H9 (cell line): ENCODE results near the gene DCLRE1B. TPM values are rescaled to one million over a fixed set of nuclear protein-coding genes. Genes with fewer than 3 reads are reported as not detected.

Source experiments
- DNase-seq: peaks from one replicate; pipeline ENCODE4 v3.0.0-alpha.2; 2017
- H2AFZ ChIP-seq: one replicate; pipeline ENCODE4 v1.6.1; 2013; ENCODE audit warnings: mild to moderate bottlenecking, low read length, control low read depth, moderate library complexity
- H2AK5ac ChIP-seq: 2 replicates; pipeline ENCODE4 v1.6.1; 2013; ENCODE audit warnings: low read length, control low read depth, mixed read lengths; ENCODE audit not compliant: insufficient read length
- H2BK120ac ChIP-seq: one replicate; pipeline ENCODE4 v1.6.1; 2013; ENCODE audit warnings: low read depth, mild to moderate bottlenecking, low read length, control low read depth, inconsistent platforms; ENCODE audit not compliant: poor library complexity, severe bottlenecking
- H2BK12ac ChIP-seq: 2 replicates; pipeline ENCODE4 v1.6.1; 2013; ENCODE audit warnings: low read length, control low read depth, mixed read lengths, low read depth; ENCODE audit not compliant: insufficient read length
- H2BK15ac ChIP-seq: 2 replicates; pipeline ENCODE4 v1.6.1; 2013; ENCODE audit warnings: low read depth, low read length, control low read depth
- H2BK20ac ChIP-seq: one replicate; pipeline ENCODE4 v1.6.1; 2013; ENCODE audit warnings: low read depth, mild to moderate bottlenecking, low read length, control low read depth, inconsistent platforms; ENCODE audit not compliant: poor library complexity, severe bottlenecking
- H2BK5ac ChIP-seq: 2 replicates; pipeline ENCODE4 v1.6.1; 2013; ENCODE audit warnings: low read length, control low read depth, mixed read lengths; ENCODE audit not compliant: insufficient read length
- H3K14ac ChIP-seq: 2 replicates; pipeline ENCODE4 v1.6.1; 2013; ENCODE audit warnings: low read length, control low read depth; ENCODE audit not compliant: insufficient read depth
- H3K18ac ChIP-seq: 2 replicates; pipeline ENCODE4 v1.6.1; 2013; ENCODE audit warnings: low read depth, mild to moderate bottlenecking, mixed read lengths, low read length, control low read depth; ENCODE audit not compliant: insufficient read length
- H3K23ac ChIP-seq: 2 replicates; pipeline ENCODE4 v1.6.1; 2013; ENCODE audit warnings: low read length, control low read depth, mixed read lengths, low read depth; ENCODE audit not compliant: insufficient read length
- H3K23me2 ChIP-seq: 2 replicates; pipeline ENCODE4 v1.6.1; 2013; ENCODE audit warnings: low read depth, mild to moderate bottlenecking, mixed read lengths, low read length, control low read depth; ENCODE audit not compliant: insufficient read length, poor library complexity, severe bottlenecking
- H3K27ac ChIP-seq: 2 replicates; pipeline ENCODE4 v1.5.1; 2013; ENCODE audit warnings: low read length, control low read depth, mixed read lengths, low read depth; ENCODE audit not compliant: insufficient read length
- H3K27me3 ChIP-seq: 2 replicates; pipeline ENCODE4 v1.6.1; 2013; ENCODE audit warnings: low read length, control low read depth, inconsistent platforms; ENCODE audit not compliant: insufficient read depth
- H3K4ac ChIP-seq: 2 replicates; pipeline ENCODE4 v1.6.1; 2013; ENCODE audit warnings: low read depth, mild to moderate bottlenecking, control low read depth, inconsistent platforms, low read length, moderate library complexity
- H3K4me1 ChIP-seq: 2 replicates; pipeline ENCODE4 v1.6.1; 2013; ENCODE audit warnings: low read length, control low read depth, inconsistent platforms; ENCODE audit not compliant: insufficient read depth
- H3K4me2 ChIP-seq: 2 replicates; pipeline ENCODE4 v1.6.1; 2013; ENCODE audit warnings: low read length, control low read depth, mixed read lengths; ENCODE audit not compliant: insufficient read length, insufficient read depth
- H3K56ac ChIP-seq: 2 replicates; pipeline ENCODE4 v1.6.1; 2013; ENCODE audit warnings: low read depth, mild to moderate bottlenecking, mixed read lengths, low read length, control low read depth; ENCODE audit not compliant: insufficient read length
- H3K79me1 ChIP-seq: 2 replicates; pipeline ENCODE4 v1.6.1; 2013; ENCODE audit warnings: low read depth, mild to moderate bottlenecking, moderate library complexity, low read length, control low read depth, inconsistent platforms; ENCODE audit not compliant: insufficient read depth, poor library complexity, severe bottlenecking
- H3K79me2 ChIP-seq: 2 replicates; pipeline ENCODE4 v1.6.1; 2013; ENCODE audit warnings: low read length, control low read depth, inconsistent platforms; ENCODE audit not compliant: insufficient read depth
- H3K9ac ChIP-seq: 2 replicates; pipeline ENCODE4 v1.6.1; 2013; ENCODE audit warnings: low read length, control low read depth, mixed read lengths; ENCODE audit not compliant: insufficient read length; ENCODE audit errors: extremely low read depth
- H3K9me3 ChIP-seq: one replicate; pipeline ENCODE4 v1.6.1; 2013; ENCODE audit warnings: low read depth, low read length, inconsistent platforms; ENCODE audit not compliant: control insufficient read depth
- H3T11ph ChIP-seq: one replicate; pipeline ENCODE4 v1.6.1; 2013; ENCODE audit warnings: mild to moderate bottlenecking, low read length, control low read depth, inconsistent platforms
- H4K20me1 ChIP-seq: one replicate; pipeline ENCODE4 v1.6.1; 2013; ENCODE audit not compliant: control insufficient read depth, insufficient read length, insufficient read depth
- H4K5ac ChIP-seq: 2 replicates; pipeline ENCODE4 v1.6.1; 2013; ENCODE audit warnings: low read depth, mild to moderate bottlenecking, mixed read lengths, low read length, control low read depth; ENCODE audit not compliant: insufficient read length
- H4K8ac ChIP-seq: replicated peaks from 2 replicates; pipeline ENCODE4 v1.6.1; 2013; ENCODE audit warnings: low read length, control low read depth, mixed read lengths, low read depth; ENCODE audit not compliant: insufficient read length
- H4K91ac ChIP-seq: 2 replicates; pipeline ENCODE4 v1.6.1; 2013; ENCODE audit warnings: low read depth, mild to moderate bottlenecking, moderate library complexity, mixed read lengths, low read length, control low read depth; ENCODE audit not compliant: insufficient read length
- H3K27ac Mint-ChIP-seq, 3 experiments: 2 replicates in 2 of 3; 3 replicates in 1 of 3; pipeline ENCODE4 v1.8.0; 2020 to 2021; ENCODE audit warnings: mixed read lengths in 3 of 3, mild to moderate bottlenecking in 1 of 3, moderate library complexity in 1 of 3
- H3K27me3 Mint-ChIP-seq: 2 replicates; pipeline ENCODE4 v1.8.0; 2021; ENCODE audit warnings: low read depth, mild to moderate bottlenecking, moderate library complexity, mixed read lengths
- H3K36me3 Mint-ChIP-seq, 3 experiments: 2 replicates in 2 of 3; 3 replicates in 1 of 3; pipeline ENCODE4 v1.8.0; 2020 to 2021; ENCODE audit warnings: low read depth in 3 of 3, mixed read lengths in 3 of 3; ENCODE audit not compliant: insufficient read depth in 1 of 3
- H3K4me1 Mint-ChIP-seq, 2 experiments: 2 replicates each; pipeline ENCODE4 v1.8.0; 2020; ENCODE audit warnings: mixed read lengths in 2 of 2
- H3K4me3 Mint-ChIP-seq, 2 experiments: 2 replicates in 1 of 2; 3 replicates in 1 of 2; pipeline ENCODE4 v1.8.0; 2020 to 2021; ENCODE audit warnings: mild to moderate bottlenecking in 2 of 2, mixed read lengths in 2 of 2, moderate library complexity in 1 of 2
- H3K9me3 Mint-ChIP-seq, 2 experiments: 2 replicates in 1 of 2; 3 replicates in 1 of 2; pipeline ENCODE4 v1.8.0; 2020; ENCODE audit warnings: mild to moderate bottlenecking in 2 of 2, mixed read lengths in 2 of 2, moderate library complexity in 1 of 2
- WGBS: extraction: QIAGEN DNeasy Blood & Tissue Kit; methylation state at CpG from one replicate; pipeline ENCODE4 v1.1.7; 2013; ENCODE audit warnings: missing lambda C conversion rate, low lambda C conversion rate, mixed read lengths; ENCODE audit not compliant: insufficient read length; ENCODE audit errors: extremely low coverage; 5-methylcytosine and 5-hydroxymethylcytosine counted together
- total RNA-seq: library from RNA; stranded (reverse); gene quantifications from 2 replicates; pipeline ENCODE4 v1.2.1, GENCODE V29; 2021
- TF ChIP-seq, protein P1 (sequence below): fragments of 200-600 bp; sonication (generic); conservative IDR thresholded peaks from 3 replicates; pipeline ENCODE4 v1.8.0; 2021; ENCODE audit warnings: antibody characterized with exemption, mild to moderate bottlenecking

The DCLRE1B gene
- total RNA-seq, 1 experiment from 2014 or later: 13.4 TPM

DNA sequence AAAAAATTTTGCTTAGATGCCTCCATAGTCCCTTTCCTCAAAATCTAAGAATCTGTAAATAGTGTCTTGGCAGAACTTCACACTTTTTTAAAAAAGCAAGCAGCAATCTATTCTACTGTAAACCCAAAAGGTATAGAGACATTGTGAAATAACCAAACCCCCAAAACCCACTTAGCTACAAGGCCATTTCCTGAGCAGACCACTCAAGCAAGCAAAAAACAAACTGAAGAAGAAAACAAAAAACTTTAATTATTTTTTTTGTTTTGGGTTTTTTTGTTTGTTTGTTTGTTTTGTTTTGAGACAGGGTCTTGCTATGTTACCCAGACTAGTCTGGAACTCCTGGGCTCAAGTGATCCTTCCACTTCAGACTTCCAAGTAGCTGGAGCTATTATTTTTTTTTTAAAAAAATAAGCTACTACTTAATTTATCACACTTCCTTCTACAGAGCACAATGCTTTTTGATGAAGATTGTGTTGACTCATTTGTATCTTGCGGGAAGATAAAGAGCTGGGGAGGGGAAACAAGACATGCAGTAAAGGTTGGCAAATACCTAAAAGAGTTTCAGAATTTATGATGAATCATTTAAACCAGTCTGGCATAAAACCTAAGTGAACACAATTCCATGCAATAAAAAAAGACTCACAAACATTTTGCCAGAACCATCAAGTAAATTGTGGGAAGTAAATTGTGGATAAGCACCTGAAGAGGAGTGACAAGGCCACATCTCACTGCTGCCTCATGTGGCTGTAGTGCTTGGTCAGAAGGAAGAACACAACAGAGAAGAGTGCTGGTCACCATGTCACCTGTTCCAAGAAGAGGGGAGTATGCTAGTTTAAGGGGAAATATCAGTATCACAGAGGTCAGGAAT, 30.9 kb upstream of the DCLRE1B start:
- no peak overlapping the region for H3K23ac ChIP-seq
- H3K27me3 ChIP-seq: no peaks in the 10 kb centered on the region
- no peak overlapping the region for H2BK5ac ChIP-seq
- DNase-seq: peak; percentile 49
- H3K27me3 Mint-ChIP-seq: no peaks in the 10 kb centered on the region
- no peak overlapping the region for H2AFZ ChIP-seq
- no peaks in the 10 kb centered on the region for H3K9me3 Mint-ChIP-seq
- H2BK120ac ChIP-seq: no peak overlapping the region
- H3K4me2 ChIP-seq: no peak overlapping the region
- H3K4me1 ChIP-seq: no peaks in the 10 kb centered on the region
- H4K91ac ChIP-seq: no peak overlapping the region
- H4K20me1 ChIP-seq: no peaks in the 10 kb centered on the region
- no peak overlapping the region for H3K9ac ChIP-seq
- H2BK20ac ChIP-seq: no peak overlapping the region
- peaks cover 0 to under 1% of the 10 kb centered on the region in 2 experiments; a peak in 1 of 4 replicates for H3K4me1 Mint-ChIP-seq
- no peaks in the 10 kb centered on the region for H3K23me2 ChIP-seq
- H4K8ac ChIP-seq: no peak overlapping the region
- no peak overlapping the region for H3T11ph ChIP-seq
- H3K4ac ChIP-seq: no peak overlapping the region
- no CpG with 5 or more reads among the region's 1 CpG for WGBS
- no peaks in the 10 kb centered on the region for H3K36me3 Mint-ChIP-seq
- no peak overlapping the region for H2BK15ac ChIP-seq
- H3K4me3 Mint-ChIP-seq: no peak overlapping the region
- H3K14ac ChIP-seq: no peak overlapping the region
- H3K9me3 ChIP-seq: no peaks in the 10 kb centered on the region
- no peak overlapping the region for H3K27ac Mint-ChIP-seq
- no peak overlapping the region for H4K5ac ChIP-seq
- no peak overlapping the region for H3K27ac ChIP-seq
- H3K18ac ChIP-seq: no peak overlapping the region
- H3K79me1 ChIP-seq: no peaks in the 10 kb centered on the region
- TF ChIP-seq, protein P1, sequence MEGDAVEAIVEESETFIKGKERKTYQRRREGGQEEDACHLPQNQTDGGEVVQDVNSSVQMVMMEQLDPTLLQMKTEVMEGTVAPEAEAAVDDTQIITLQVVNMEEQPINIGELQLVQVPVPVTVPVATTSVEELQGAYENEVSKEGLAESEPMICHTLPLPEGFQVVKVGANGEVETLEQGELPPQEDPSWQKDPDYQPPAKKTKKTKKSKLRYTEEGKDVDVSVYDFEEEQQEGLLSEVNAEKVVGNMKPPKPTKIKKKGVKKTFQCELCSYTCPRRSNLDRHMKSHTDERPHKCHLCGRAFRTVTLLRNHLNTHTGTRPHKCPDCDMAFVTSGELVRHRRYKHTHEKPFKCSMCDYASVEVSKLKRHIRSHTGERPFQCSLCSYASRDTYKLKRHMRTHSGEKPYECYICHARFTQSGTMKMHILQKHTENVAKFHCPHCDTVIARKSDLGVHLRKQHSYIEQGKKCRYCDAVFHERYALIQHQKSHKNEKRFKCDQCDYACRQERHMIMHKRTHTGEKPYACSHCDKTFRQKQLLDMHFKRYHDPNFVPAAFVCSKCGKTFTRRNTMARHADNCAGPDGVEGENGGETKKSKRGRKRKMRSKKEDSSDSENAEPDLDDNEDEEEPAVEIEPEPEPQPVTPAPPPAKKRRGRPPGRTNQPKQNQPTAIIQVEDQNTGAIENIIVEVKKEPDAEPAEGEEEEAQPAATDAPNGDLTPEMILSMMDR: peak; percentile 57
- no peak overlapping the region for H3K56ac ChIP-seq
- no peaks in the 10 kb centered on the region for H3K79me2 ChIP-seq
- H2BK12ac ChIP-seq: no peak overlapping the region
- no peak overlapping the region for H2AK5ac ChIP-seq
